Stimulated activated memory B cell treated with anti-CD40 and anti-IgM and Interleukin-4, amounts not matched to agents 10 μg/mL and 1 μg/mL and 100 μg/mL, for 72 hours (primary cell): ENCODE data around the gene CSRNP3.

ENCODE experiments used
- ATAC-seq: fragments of 150-1000 bp; cut with Tn5 transposase; 2 replicates; pipeline ENCODE4 v1.10.0; 2021
- H3K27ac Mint-ChIP-seq: one replicate; pipeline ENCODE4 v1.8.0; 2022; ENCODE audit warnings: mild to moderate bottlenecking, mixed read lengths
- H3K27me3 Mint-ChIP-seq: one replicate; pipeline ENCODE4 v1.8.0; 2022; ENCODE audit warnings: mixed read lengths
- H3K36me3 Mint-ChIP-seq: one replicate; pipeline ENCODE4 v1.8.0; 2022; ENCODE audit warnings: mixed read lengths
- H3K4me1 Mint-ChIP-seq: one replicate; pipeline ENCODE4 v1.8.0; 2022; ENCODE audit warnings: mixed read lengths
- H3K4me3 Mint-ChIP-seq: one replicate; pipeline ENCODE4 v1.8.0; 2022; ENCODE audit warnings: mild to moderate bottlenecking, moderate library complexity, mixed read lengths
- H3K9me3 Mint-ChIP-seq: one replicate; pipeline ENCODE4 v1.8.0; 2022; ENCODE audit warnings: mixed read lengths

Gene CSRNP3

GRCh38 chr2:165549619-165550018 lies 80.1 kb downstream of the CSRNP3 start:
- Mint-ChIP-seq H3K27me3 (peaks cover 8% of the 10 kb centered on the region), H3K36me3 (no peaks in the 10 kb centered on the region), H3K4me1 (no peaks in the 10 kb centered on the region), H3K27ac (no peak overlapping the region), H3K4me3 (no peak overlapping the region), H3K9me3 (no peaks in the 10 kb centered on the region)
- ATAC-seq, result no peak

- H3K4me3 Mint-ChIP-seq, result no peak overlapping the region
- H3K36me3 Mint-ChIP-seq, result no peaks in the 10 kb centered on the region
- peaks cover 9% of the 10 kb centered on the region for H3K27me3 Mint-ChIP-seq
- H3K9me3 Mint-ChIP-seq, result no peaks in the 10 kb centered on the region
- no peak for ATAC-seq
- H3K27ac Mint-ChIP-seq, result no peak overlapping the region
- H3K4me1 Mint-ChIP-seq, result no peaks in the 10 kb centered on the region
These were observed 89.3 kb downstream of the CSRNP3 start for GRCh38 chr2:165558832-165559231.

GRCh38 chr2:165560377-165560988 lies 91.0 kb downstream of the CSRNP3 start:
- peaks cover 9% of the 10 kb centered on the region for H3K27me3 Mint-ChIP-seq
- H3K4me3 Mint-ChIP-seq, result no peak overlapping the region
- no peak for ATAC-seq
- H3K4me1 Mint-ChIP-seq, result no peaks in the 10 kb centered on the region
- H3K27ac Mint-ChIP-seq, result no peak overlapping the region
- no peaks in the 10 kb centered on the region for H3K36me3 Mint-ChIP-seq
- H3K9me3 Mint-ChIP-seq, result no peaks in the 10 kb centered on the region

GRCh38 chr2:165561516-165561915 lies 92.0 kb downstream of the CSRNP3 start:
- Mint-ChIP-seq H3K27me3 (peaks cover 9% of the 10 kb centered on the region), H3K27ac (no peak overlapping the region), H3K4me3 (no peak overlapping the region), H3K4me1 (no peaks in the 10 kb centered on the region), H3K9me3 (no peaks in the 10 kb centered on the region), H3K36me3 (no peaks in the 10 kb centered on the region)
- no peak for ATAC-seq

- H3K36me3 Mint-ChIP-seq, result no peaks in the 10 kb centered on the region
- no peaks in the 10 kb centered on the region for H3K9me3 Mint-ChIP-seq
- H3K4me1 Mint-ChIP-seq, result no peaks in the 10 kb centered on the region
- no peak for ATAC-seq
- H3K4me3 Mint-ChIP-seq, result no peak overlapping the region
- peaks cover 9% of the 10 kb centered on the region for H3K27me3 Mint-ChIP-seq
- no peak overlapping the region for H3K27ac Mint-ChIP-seq
These were observed 92.7 kb downstream of the CSRNP3 start for GRCh38 chr2:165562233-165562632.

- Mint-ChIP-seq H3K27ac (no peak overlapping the region), H3K4me3 (no peak overlapping the region), H3K4me1 (no peaks in the 10 kb centered on the region), H3K27me3 (peaks cover 17% of the 10 kb centered on the region), H3K36me3 (no peaks in the 10 kb centered on the region), H3K9me3 (no peaks in the 10 kb centered on the region)
- no peak for ATAC-seq
These were observed 94.1 kb downstream of the CSRNP3 start for GRCh38 chr2:165563468-165564225.

- H3K4me1 Mint-ChIP-seq, result no peaks in the 10 kb centered on the region
- no peak overlapping the region for H3K27ac Mint-ChIP-seq
- H3K4me3 Mint-ChIP-seq, result no peak overlapping the region
- H3K27me3 Mint-ChIP-seq, result peaks cover 17% of the 10 kb centered on the region
- H3K36me3 Mint-ChIP-seq, result no peaks in the 10 kb centered on the region
- ATAC-seq, result no peak
- no peaks in the 10 kb centered on the region for H3K9me3 Mint-ChIP-seq
These were observed 96.5 kb downstream of the CSRNP3 start for GRCh38 chr2:165566008-165566407.

GRCh38 chr2:165567273-165567672 lies 97.8 kb downstream of the CSRNP3 start:
- Mint-ChIP-seq H3K36me3 (no peaks in the 10 kb centered on the region), H3K9me3 (no peaks in the 10 kb centered on the region), H3K4me3 (no peak overlapping the region), H3K27me3 (peaks cover 17% of the 10 kb centered on the region), H3K4me1 (no peaks in the 10 kb centered on the region), H3K27ac (no peak overlapping the region)
- ATAC-seq, result no peak

- no peaks in the 10 kb centered on the region for H3K36me3 Mint-ChIP-seq
These were observed 98.9 kb downstream of the CSRNP3 start for GRCh38 chr2:165568361-165568760.

GRCh38 chr2:165571477-165571876 lies 102.0 kb downstream of the CSRNP3 start:
- H3K9me3 Mint-ChIP-seq, result no peaks in the 10 kb centered on the region
- H3K36me3 Mint-ChIP-seq, result no peaks in the 10 kb centered on the region
- H3K27ac Mint-ChIP-seq, result no peak overlapping the region
- H3K27me3 Mint-ChIP-seq, result peaks cover 26% of the 10 kb centered on the region
- no peak for ATAC-seq
- peaks cover 7% of the 10 kb centered on the region for H3K4me1 Mint-ChIP-seq
- H3K4me3 Mint-ChIP-seq, result no peak overlapping the region

More at GRCh38 chr2:165568361-165568760, 98.9 kb downstream of the CSRNP3 start:
- Mint-ChIP-seq H3K4me1 (no peaks in the 10 kb centered on the region), H3K27me3 (peaks cover 17% of the 10 kb centered on the region), H3K27ac (no peak overlapping the region), H3K4me3 (no peak overlapping the region), H3K9me3 (no peaks in the 10 kb centered on the region)
- no peak for ATAC-seq

- no peak for ATAC-seq
- no peak overlapping the region for H3K27ac Mint-ChIP-seq
These were observed 102.7 kb downstream of the CSRNP3 start for GRCh38 chr2:165572151-165572550.

GRCh38 chr2:165573534-165574461 lies 104.3 kb downstream of the CSRNP3 start:
- peak overlapping the region; percentile 59 for H3K4me3 Mint-ChIP-seq

More at GRCh38 chr2:165572151-165572550, 102.7 kb downstream of the CSRNP3 start:
- Mint-ChIP-seq H3K4me3 (no peak overlapping the region), H3K9me3 (no peaks in the 10 kb centered on the region), H3K27me3 (peaks cover 26% of the 10 kb centered on the region), H3K4me1 (peaks cover 7% of the 10 kb centered on the region), H3K36me3 (no peaks in the 10 kb centered on the region)

GRCh38 chr2:165575044-165575615 lies 105.6 kb downstream of the CSRNP3 start:
- no peak for ATAC-seq
- H3K27me3 Mint-ChIP-seq, result peaks cover 16% of the 10 kb centered on the region

More at GRCh38 chr2:165573534-165574461, 104.3 kb downstream of the CSRNP3 start:
- peaks cover 18% of the 10 kb centered on the region for H3K27me3 Mint-ChIP-seq
- no peaks in the 10 kb centered on the region for H3K9me3 Mint-ChIP-seq
- no peaks in the 10 kb centered on the region for H3K36me3 Mint-ChIP-seq
- H3K27ac Mint-ChIP-seq, result no peak overlapping the region
- ATAC-seq, result no peak
- peaks cover 7% of the 10 kb centered on the region for H3K4me1 Mint-ChIP-seq

GRCh38 chr2:165576409-165577154 lies 107.1 kb downstream of the CSRNP3 start:
- H3K4me3 Mint-ChIP-seq, result no peak overlapping the region
- H3K9me3 Mint-ChIP-seq, result no peaks in the 10 kb centered on the region
- ATAC-seq, result no peak
- no peaks in the 10 kb centered on the region for H3K36me3 Mint-ChIP-seq
- H3K4me1 Mint-ChIP-seq, result peaks cover 7% of the 10 kb centered on the region
- H3K27ac Mint-ChIP-seq, result no peak overlapping the region
- H3K27me3 Mint-ChIP-seq, result peaks cover 10% of the 10 kb centered on the region

More at GRCh38 chr2:165575044-165575615, 105.6 kb downstream of the CSRNP3 start:
- Mint-ChIP-seq H3K9me3 (no peaks in the 10 kb centered on the region), H3K4me3 (no peak overlapping the region), H3K36me3 (no peaks in the 10 kb centered on the region), H3K27ac (no peak overlapping the region), H3K4me1 (peaks cover 7% of the 10 kb centered on the region)
